SK-N-SH treated with all-trans-retinoic acid at 6 μM for 48 hours (cell line): ENCODE measurements around the gene HIGD1B.

Experiments
- ATAC-seq: fragments of 200-7000 bp; cut with Tn5 transposase; 3 replicates; pipeline ENCODE4 v1.9.1; 2020; ENCODE audit warnings: mild to moderate bottlenecking, moderate library complexity
- ARNTL ChIP-seq: fragments of 450-650 bp; formaldehyde crosslinking; IDR thresholded peaks from 2 replicates; pipeline ENCODE4 v1.5.0; 2020; ENCODE audit warnings: low read depth, mild to moderate bottlenecking, moderate library complexity, borderline replicate concordance
- CSDC2 ChIP-seq: fragments of 250-450 bp; sonication (Bioruptor Pico); IDR thresholded peaks from 2 replicates; pipeline ENCODE4 v1.5.0; 2020; ENCODE audit warnings: mild to moderate bottlenecking, moderate library complexity
- ZFP3 ChIP-seq: fragments of 250-450 bp; sonication (Bioruptor Pico); IDR thresholded peaks from 2 replicates; pipeline ENCODE4 v1.5.0; 2020; ENCODE audit warnings: mild to moderate bottlenecking, moderate library complexity

The HIGD1B gene

DNA sequence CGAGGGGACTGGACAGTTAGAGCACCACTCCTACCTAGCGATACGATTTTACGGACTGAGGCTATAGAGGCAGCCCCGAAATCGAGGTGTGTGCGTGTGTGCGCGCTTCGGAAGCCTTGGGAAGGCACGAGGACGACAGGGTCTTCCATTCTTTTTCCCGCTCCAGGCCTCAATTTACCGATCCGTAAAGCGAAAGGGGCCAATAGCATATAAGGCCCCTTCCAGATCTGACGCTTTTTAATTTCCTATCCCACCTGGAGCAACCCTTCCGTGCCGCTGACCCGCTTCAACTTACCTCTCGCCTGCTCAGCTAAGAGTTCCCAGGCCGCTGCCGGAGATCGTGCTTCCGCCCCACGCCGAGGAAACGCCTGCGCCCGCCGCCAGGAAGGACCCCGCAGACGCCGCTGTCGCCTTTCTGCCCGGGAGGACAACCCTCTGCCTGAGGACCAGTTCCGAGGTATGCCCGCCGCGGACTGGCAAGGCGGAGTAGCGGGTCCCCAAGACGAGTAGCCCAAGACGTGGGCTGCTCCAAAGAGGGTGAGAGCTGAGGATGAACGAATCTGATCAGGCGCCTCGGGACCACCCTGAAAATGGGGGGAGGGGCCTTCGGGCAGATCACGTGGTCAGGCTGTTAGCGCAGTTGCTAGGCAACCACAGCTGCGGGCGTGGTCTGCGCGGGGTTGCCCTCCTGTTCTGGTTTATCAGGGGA, 51.5 kb downstream of the HIGD1B start, which contains the start of gene EFTUD2:
TSS of gene EFTUD2 (minus strand) at position 372 of the 709 bp plus-strand sequence. CDS start 4,924 bp downstream, outside the sequence.
- no peak for TF ChIP-seq ARNTL (CRISPR knock-in tag)
- no peak for TF ChIP-seq CSDC2 (CRISPR knock-in tag)
- TF ChIP-seq ZFP3 (CRISPR knock-in tag), result peak; percentile 47; the same call in 1 of the 2 replicates
- ATAC-seq, result peak; percentile 77
